GM12864 (cell line): ENCODE results near the gene NAA80.

Source experiments
- DNase-seq: peaks from one replicate; pipeline ENCODE4 v3.0.0-alpha.2; 2011; ENCODE audit warnings: low read depth
- H3K4me3 ChIP-seq: 2 replicates; pipeline ENCODE4 v1.5.1; 2011; ENCODE audit warnings: mild to moderate bottlenecking, low read depth, low read length, control low read depth
- CTCF ChIP-seq: IDR thresholded peaks from 2 replicates; pipeline ENCODE4 v1.5.1; 2011; ENCODE audit warnings: low read depth, mild to moderate bottlenecking, moderate library complexity, low read length, control low read depth, inconsistent platforms; ENCODE audit errors: missing control alignments

NAA80 gene

GRCh38 chr3:50336452-50337174, 37.4 kb upstream of the NAA80 start:
- H3K4me3 ChIP-seq, result peak overlapping the region; percentile 91
- DNase-seq, result no peak
- TF ChIP-seq CTCF, result no peak

DNA sequence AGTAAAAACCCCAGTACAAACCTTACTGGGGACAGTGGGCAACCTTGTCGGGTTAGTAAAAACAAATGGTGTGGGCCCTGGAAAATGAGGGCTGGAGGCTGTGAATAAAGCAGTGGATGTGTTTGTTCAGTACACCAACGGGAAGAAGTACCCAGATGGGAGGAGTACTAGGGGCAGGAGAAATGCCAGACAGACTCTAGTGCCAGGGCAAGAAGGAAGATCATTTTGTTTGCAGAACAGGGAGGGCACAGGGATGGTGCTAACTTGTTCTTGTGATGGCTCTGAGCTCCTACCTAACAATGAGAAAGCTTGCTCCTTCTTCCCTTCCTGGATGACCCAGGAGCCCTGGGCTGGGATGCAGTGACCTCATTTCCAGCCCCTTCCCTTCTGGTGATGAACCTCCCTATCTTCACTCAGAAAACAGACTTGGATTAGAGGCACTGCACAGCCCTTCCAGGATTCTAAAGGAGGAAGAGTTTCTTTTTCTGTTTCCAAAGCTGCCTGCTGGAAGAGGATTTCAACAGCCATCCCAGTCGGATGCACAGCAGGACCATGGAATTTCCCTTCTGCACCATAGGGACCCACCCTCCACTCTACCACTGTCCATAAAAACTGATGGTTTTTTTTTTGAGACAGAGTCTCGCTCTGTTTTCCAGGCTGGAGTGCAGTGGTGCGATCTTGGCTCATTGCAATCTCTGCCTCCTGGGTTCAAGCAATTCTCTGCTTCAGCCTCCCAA, 35.3 kb upstream of the NAA80 start:
- TF ChIP-seq CTCF, result no peak
- DNase-seq, result no peak
- H3K4me3 ChIP-seq, result no peak overlapping the region

GRCh38 chr3:50333744-50334328, 34.6 kb upstream of the NAA80 start:
- no peak for TF ChIP-seq CTCF
- DNase-seq, result no peak
- no peak overlapping the region for H3K4me3 ChIP-seq

GRCh38 chr3:50331364-50331907, 32.2 kb upstream of the NAA80 start:
- no peak for DNase-seq
- TF ChIP-seq CTCF, result no peak
- H3K4me3 ChIP-seq, result no peak overlapping the region

GRCh38 chr3:50330330-50330729, 31.1 kb upstream of the NAA80 start:
- TF ChIP-seq CTCF, result no peak
- DNase-seq, result no peak
- H3K4me3 ChIP-seq, result no peak overlapping the region

DNA sequence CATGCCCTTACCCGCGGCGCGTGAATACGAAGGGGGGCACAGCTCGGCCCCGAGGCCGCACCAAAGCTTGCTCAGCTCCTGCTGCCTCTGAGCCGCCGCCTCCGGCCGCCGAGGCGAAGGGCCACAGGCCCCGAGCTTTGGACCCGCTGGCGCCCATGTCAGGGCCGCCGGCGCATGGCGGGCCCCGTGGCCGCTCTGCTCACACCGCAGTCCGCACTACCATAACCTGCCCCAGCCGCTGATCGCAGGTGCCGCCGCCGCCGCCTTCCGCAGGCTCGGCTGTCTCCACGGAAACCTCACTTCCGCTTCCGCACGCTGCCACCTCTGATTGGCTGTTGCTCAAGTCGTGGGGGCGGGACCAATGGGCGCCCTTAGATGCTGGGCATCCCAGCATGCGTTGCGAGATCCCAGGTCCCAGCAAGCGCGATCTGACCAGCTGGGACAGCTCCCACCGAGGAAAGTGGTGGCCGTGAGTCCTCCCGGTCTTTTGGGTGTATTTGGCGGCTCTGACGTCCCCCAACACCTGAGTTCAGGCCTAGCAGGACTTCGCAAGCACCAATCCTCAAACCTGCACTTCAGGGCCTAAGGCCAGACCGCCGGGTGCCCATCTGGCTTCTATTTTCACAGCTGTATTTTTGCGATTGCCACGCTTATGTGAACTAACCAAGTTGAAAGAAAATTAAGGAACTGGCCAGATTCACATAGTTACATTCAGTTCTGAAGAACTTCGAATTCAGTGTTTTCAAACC, 28.9 kb upstream of the NAA80 start, which contains the start of gene TUSC2:
Gene TUSC2 (minus strand): TSS at position 281 of the 749 bp plus-strand sequence. CDS start 124 bp downstream, at position 157.
- peak; percentile 89 for DNase-seq
- peak within 1 kb of the TSS; percentile 89 for H3K4me3 ChIP-seq
- TF ChIP-seq CTCF, result no peak
